ENCODE data around the gene ABCA2.

Gene ABCA2

GRCh38 chr9:136994888-136995230, 33.2 kb downstream of the ABCA2 start:
- DNase-seq (ENCODE audit: low read depth) = no peak
- no peak for TF ChIP-seq CTCF (IDR thresholded peaks at IDR 0.05; ENCODE audit: low read depth, low read length, missing control alignments)
- no peak overlapping the region for H3K4me3 ChIP-seq (ENCODE audit: low read depth, low read length)

GRCh38 chr9:136994180-136994887, 33.7 kb downstream of the ABCA2 start:
- no peak for TF ChIP-seq CTCF (IDR thresholded peaks at IDR 0.05; ENCODE audit: low read depth, low read length, missing control alignments)
- DNase-seq (ENCODE audit: low read depth) = no peak
- no peak overlapping the region for H3K4me3 ChIP-seq (ENCODE audit: low read depth, low read length)

GRCh38 chr9:136992819-136993369, 35.1 kb downstream of the ABCA2 start:
- TF ChIP-seq CTCF (IDR thresholded peaks at IDR 0.05; ENCODE audit: low read depth, low read length, missing control alignments) = no peak
- no peak for DNase-seq (ENCODE audit: low read depth)
- peak overlapping the region; percentile 74 for H3K4me3 ChIP-seq (ENCODE audit: low read depth, low read length)

- TF ChIP-seq CTCF (IDR thresholded peaks at IDR 0.05; ENCODE audit: low read depth, low read length, missing control alignments) = no peak
- peak within 1 kb of the TSS; percentile 74 for H3K4me3 ChIP-seq (ENCODE audit: low read depth, low read length)
- peak; percentile 53 for DNase-seq (ENCODE audit: low read depth)
Measured at GRCh38 chr9:136991993-136992818, 35.8 kb downstream of the ABCA2 start, which contains the start of gene PAXX. Gene PAXX, plus strand, starts transcription at chr9:136992422. Its CDS starts 22 bp downstream, at chr9:136992444.

GRCh38 chr9:136990242-136990911, 37.7 kb downstream of the ABCA2 start:
- TF ChIP-seq CTCF (IDR thresholded peaks at IDR 0.05; ENCODE audit: low read depth, low read length, missing control alignments) = no peak
- no peak overlapping the region for H3K4me3 ChIP-seq (ENCODE audit: low read depth, low read length)
- DNase-seq (ENCODE audit: low read depth) = no peak

- no peak for TF ChIP-seq CTCF (IDR thresholded peaks at IDR 0.05; ENCODE audit: low read depth, low read length, missing control alignments)
- no peak overlapping the region for H3K4me3 ChIP-seq (ENCODE audit: low read depth, low read length)
- no peak for DNase-seq (ENCODE audit: low read depth)
Measured at GRCh38 chr9:136988872-136989271, 39.2 kb downstream of the ABCA2 start.
